HL-60 (cell line): Measurements from ENCODE around the gene NTRK2.

Experiments
- DNase-seq, 2 experiments: peaks; one replicate each; pipeline ENCODE4 v3.0.0-alpha.2; 2010 to 2020; ENCODE audit warnings: low read depth in 1 of 2, low spot score in 1 of 2
- H3K27ac ChIP-seq: fragments of 250-450 bp; sonication (Bioruptor Pico); replicated peaks from 2 replicates; pipeline ENCODE4 v1.5.1; 2020; ENCODE audit warnings: mild to moderate bottlenecking, moderate library complexity
- H3K27me3 ChIP-seq: fragments of 250-450 bp; sonication (Bioruptor Pico); 2 replicates; pipeline ENCODE4 v1.5.1; 2021; ENCODE audit warnings: mild to moderate bottlenecking, moderate library complexity; ENCODE audit not compliant: insufficient read depth, poor library complexity, severe bottlenecking
- H3K4me3 ChIP-seq: replicated peaks from 2 replicates; pipeline ENCODE4 v1.5.1; 2011; ENCODE audit warnings: mild to moderate bottlenecking, control low read depth, low read length; ENCODE audit not compliant: insufficient read depth
- GABPA ChIP-seq: IDR thresholded peaks from 2 replicates; pipeline ENCODE4 v1.6.1; 2012; ENCODE audit warnings: low read depth
- POLR2AphosphoS5 ChIP-seq: IDR thresholded peaks from 2 replicates; pipeline ENCODE4 v1.6.1; 2012; ENCODE audit warnings: low read depth
- REST ChIP-seq: IDR thresholded peaks from 2 replicates; pipeline ENCODE4 v1.6.1; 2012; ENCODE audit warnings: low read depth; ENCODE audit not compliant: insufficient replicate concordance
- SPI1 ChIP-seq: IDR thresholded peaks from 2 replicates; pipeline ENCODE4 v1.6.1; 2012; ENCODE audit warnings: low read depth, mild to moderate bottlenecking, borderline replicate concordance
- TF ChIP-seq, protein P1 (sequence below): IDR thresholded peaks from one replicate; pipeline ENCODE4 v1.5.1; 2011; ENCODE audit warnings: low read length, control low read depth, inconsistent platforms; ENCODE audit not compliant: insufficient read depth

The NTRK2 gene

GRCh38 chr9:84975926-84976325 is 306.4 kb downstream of the NTRK2 start:
- Histone ChIP-seq H3K27ac (no peak overlapping the region), H3K27me3 (no peaks in the 10 kb centered on the region), H3K4me3 (no peak overlapping the region)
- no peak for TF ChIP-seq GABPA
- no peak for TF ChIP-seq SPI1
- TF ChIP-seq, protein P1, sequence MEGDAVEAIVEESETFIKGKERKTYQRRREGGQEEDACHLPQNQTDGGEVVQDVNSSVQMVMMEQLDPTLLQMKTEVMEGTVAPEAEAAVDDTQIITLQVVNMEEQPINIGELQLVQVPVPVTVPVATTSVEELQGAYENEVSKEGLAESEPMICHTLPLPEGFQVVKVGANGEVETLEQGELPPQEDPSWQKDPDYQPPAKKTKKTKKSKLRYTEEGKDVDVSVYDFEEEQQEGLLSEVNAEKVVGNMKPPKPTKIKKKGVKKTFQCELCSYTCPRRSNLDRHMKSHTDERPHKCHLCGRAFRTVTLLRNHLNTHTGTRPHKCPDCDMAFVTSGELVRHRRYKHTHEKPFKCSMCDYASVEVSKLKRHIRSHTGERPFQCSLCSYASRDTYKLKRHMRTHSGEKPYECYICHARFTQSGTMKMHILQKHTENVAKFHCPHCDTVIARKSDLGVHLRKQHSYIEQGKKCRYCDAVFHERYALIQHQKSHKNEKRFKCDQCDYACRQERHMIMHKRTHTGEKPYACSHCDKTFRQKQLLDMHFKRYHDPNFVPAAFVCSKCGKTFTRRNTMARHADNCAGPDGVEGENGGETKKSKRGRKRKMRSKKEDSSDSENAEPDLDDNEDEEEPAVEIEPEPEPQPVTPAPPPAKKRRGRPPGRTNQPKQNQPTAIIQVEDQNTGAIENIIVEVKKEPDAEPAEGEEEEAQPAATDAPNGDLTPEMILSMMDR: no peak
- TF ChIP-seq REST: no peak
- no peak for TF ChIP-seq POLR2AphosphoS5
- no peak for DNase-seq

DNA sequence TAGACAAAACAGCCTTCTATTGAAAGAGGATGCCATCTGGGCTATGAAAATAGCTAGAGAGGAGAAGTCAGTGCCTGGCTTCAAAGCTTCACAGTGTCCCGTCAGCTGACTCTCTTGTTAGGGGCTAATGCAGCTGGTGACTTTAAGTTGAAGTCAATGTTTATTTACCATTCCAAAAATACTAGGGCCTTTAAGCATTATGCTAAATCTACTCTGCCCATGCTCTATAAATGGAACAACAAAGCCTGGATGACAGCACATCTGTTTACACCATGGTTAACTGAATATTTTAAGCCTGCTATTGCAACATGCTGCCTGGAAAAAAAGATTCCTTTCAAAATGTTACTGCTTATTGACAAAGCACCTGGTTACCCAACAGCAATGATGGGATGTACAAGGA is 309.1 kb downstream of the NTRK2 start:
- DNase-seq: no peak
- no peak overlapping the region for H3K27ac ChIP-seq
- no peaks in the 10 kb centered on the region for H3K27me3 ChIP-seq
- TF ChIP-seq REST (no peak), SPI1 (no peak), GABPA (no peak), POLR2AphosphoS5 (no peak)
- TF ChIP-seq, protein P1: no peak
- H3K4me3 ChIP-seq: no peak overlapping the region

- peaks cover 4% of the 10 kb centered on the region for H3K27me3 ChIP-seq
- H3K27ac ChIP-seq: no peak overlapping the region
- TF ChIP-seq SPI1 (no peak), GABPA (no peak), POLR2AphosphoS5 (no peak), REST (no peak)
- TF ChIP-seq, protein P1: no peak
Observed at GRCh38 chr9:84983749-84984148, 314.2 kb downstream of the NTRK2 start.

More at GRCh38 chr9:84983749-84984148, 314.2 kb downstream of the NTRK2 start:
- no peak overlapping the region for H3K4me3 ChIP-seq
- DNase-seq: no peak
